Measurements from ENCODE around the gene DNAH9. TPM values are rescaled to one million over a fixed set of nuclear protein-coding genes. Genes with fewer than 3 reads are reported as not detected.

DNAH9 gene
- total RNA-seq, 1 donor from 2014 or later, result 0.96 TPM

DNA sequence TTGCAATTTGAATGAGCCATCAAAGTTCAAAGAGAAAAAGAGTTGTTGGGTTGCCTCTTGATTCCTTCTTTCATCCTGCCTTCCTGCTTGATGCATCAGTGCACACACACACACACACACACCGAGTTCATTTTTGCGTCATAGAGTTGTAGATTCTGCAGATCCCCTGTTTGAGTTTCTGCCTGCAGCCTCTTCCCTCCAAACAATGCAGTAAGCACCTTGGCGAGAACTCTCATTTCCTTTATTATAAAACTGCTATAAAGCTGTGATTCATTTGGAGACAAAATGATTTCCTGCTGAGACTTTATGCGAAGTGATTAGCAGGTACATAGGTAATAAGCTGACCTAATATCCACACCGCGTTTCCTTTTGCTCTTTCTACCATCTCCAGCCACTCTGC, 26.7 kb downstream of the DNAH9 start:
- Mint-ChIP-seq H3K9me3 (no peaks in the 10 kb centered on the region), H3K27me3 (ENCODE audit: low read depth) (peaks cover 52% of the 10 kb centered on the region)
- TF ChIP-seq, protein P1, sequence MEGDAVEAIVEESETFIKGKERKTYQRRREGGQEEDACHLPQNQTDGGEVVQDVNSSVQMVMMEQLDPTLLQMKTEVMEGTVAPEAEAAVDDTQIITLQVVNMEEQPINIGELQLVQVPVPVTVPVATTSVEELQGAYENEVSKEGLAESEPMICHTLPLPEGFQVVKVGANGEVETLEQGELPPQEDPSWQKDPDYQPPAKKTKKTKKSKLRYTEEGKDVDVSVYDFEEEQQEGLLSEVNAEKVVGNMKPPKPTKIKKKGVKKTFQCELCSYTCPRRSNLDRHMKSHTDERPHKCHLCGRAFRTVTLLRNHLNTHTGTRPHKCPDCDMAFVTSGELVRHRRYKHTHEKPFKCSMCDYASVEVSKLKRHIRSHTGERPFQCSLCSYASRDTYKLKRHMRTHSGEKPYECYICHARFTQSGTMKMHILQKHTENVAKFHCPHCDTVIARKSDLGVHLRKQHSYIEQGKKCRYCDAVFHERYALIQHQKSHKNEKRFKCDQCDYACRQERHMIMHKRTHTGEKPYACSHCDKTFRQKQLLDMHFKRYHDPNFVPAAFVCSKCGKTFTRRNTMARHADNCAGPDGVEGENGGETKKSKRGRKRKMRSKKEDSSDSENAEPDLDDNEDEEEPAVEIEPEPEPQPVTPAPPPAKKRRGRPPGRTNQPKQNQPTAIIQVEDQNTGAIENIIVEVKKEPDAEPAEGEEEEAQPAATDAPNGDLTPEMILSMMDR (IDR thresholded peaks at IDR 0.05; ENCODE audit: unreplicated experiment), result no peak

DNA sequence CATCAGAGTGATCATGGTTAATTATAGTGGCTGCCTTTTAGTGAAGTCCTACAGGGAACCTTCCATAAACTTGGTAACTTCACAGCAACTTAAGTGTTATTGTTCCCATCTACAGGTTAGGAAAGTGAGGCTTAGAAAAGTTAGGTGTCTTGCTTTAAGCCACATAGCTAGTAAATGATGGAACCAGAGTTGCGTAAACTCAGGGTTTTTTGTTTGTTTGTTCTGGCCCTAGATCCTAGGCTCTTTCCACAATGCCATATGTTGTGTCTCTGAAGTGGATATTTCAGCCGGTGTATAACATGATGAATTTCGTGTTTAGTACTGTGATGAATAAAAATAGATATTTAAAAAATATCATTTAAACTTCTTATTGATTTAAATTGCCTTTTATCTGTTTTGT, 27.6 kb downstream of the DNAH9 start:
- no peak for DNase-seq (ENCODE audit: low spot score in 2 of 2, unreplicated experiment in 2 of 2)
- no peaks in the 10 kb centered on the region for H3K9me3 Mint-ChIP-seq
- H3K4me1 Mint-ChIP-seq, result no peaks in the 10 kb centered on the region
- H3K36me3 Mint-ChIP-seq, result no peaks in the 10 kb centered on the region
- H3K4me3 Mint-ChIP-seq, result no peak overlapping the region
- H3K27me3 Mint-ChIP-seq (ENCODE audit: low read depth), result peaks cover 50% of the 10 kb centered on the region
- H3K27ac Mint-ChIP-seq, result no peak overlapping the region
- TF ChIP-seq, protein P1 (IDR thresholded peaks at IDR 0.05; ENCODE audit: unreplicated experiment), result no peak

More for the DNA sequence above, 26.7 kb downstream of the DNAH9 start:
- no peaks in the 10 kb centered on the region for H3K4me1 Mint-ChIP-seq
- no peak overlapping the region for H3K4me3 Mint-ChIP-seq
- no peaks in the 10 kb centered on the region for H3K36me3 Mint-ChIP-seq
- DNase-seq (ENCODE audit: low spot score in 2 of 2, unreplicated experiment in 2 of 2), result no peak
- no peak overlapping the region for H3K27ac Mint-ChIP-seq

DNA sequence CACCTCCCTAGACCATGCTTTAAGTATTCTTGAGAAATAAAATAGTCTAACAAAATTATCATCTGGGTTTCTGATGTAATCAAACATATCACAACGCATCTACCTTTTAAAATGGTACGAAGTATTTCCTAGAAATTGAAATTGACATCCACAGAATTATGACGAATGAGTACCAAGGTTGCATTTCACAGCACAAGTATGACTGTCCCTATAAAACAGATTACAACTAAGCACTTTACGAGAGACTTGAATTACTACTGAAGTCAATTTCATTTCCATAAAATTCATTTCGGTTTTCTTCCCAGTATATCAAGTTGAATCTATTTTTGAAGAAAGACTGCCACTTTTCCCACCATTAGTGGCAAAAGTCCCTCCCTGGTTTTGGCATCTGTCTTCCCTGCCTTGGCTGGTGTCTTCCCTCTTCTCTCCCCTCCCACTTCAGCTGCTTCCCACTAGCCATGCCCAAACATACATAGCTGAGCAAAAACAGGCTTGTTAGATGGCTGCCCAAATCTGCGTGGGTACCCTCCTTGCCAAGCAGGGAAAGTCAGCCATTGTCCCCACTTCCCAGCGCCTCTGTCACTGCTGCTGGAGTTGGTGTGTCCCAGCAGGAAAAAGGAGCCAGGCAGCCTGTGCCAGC, 29.2 kb downstream of the DNAH9 start:
- no peak for DNase-seq (ENCODE audit: low spot score in 2 of 2, unreplicated experiment in 2 of 2)
- no peak overlapping the region for H3K27ac Mint-ChIP-seq
- peaks cover 53% of the 10 kb centered on the region for H3K27me3 Mint-ChIP-seq (ENCODE audit: low read depth)
- no peaks in the 10 kb centered on the region for H3K36me3 Mint-ChIP-seq
- H3K4me1 Mint-ChIP-seq, result no peaks in the 10 kb centered on the region
- H3K9me3 Mint-ChIP-seq, result no peaks in the 10 kb centered on the region
- no peak overlapping the region for H3K4me3 Mint-ChIP-seq
- TF ChIP-seq, protein P1 (IDR thresholded peaks at IDR 0.05; ENCODE audit: unreplicated experiment), result no peak

DNA sequence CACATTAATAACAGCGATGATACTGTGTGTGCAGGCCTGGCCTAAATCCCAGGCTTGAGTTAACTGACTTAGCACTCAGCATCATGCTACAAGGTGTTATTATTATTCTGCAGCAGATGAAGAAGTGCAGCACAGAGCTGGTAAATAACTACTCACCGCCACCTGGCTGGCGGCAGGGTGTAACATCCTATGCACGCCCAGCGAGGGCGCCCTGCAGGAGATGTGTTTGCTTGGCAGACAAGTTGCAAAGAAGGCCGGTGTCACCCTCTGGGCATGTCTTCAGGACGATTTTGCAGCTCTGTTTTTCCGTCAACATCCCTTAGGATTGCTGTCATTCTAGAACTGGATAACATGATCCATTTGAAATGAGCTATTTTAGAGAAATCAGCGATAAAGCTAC, 30.1 kb downstream of the DNAH9 start:
- no peak overlapping the region for H3K27ac Mint-ChIP-seq

DNA sequence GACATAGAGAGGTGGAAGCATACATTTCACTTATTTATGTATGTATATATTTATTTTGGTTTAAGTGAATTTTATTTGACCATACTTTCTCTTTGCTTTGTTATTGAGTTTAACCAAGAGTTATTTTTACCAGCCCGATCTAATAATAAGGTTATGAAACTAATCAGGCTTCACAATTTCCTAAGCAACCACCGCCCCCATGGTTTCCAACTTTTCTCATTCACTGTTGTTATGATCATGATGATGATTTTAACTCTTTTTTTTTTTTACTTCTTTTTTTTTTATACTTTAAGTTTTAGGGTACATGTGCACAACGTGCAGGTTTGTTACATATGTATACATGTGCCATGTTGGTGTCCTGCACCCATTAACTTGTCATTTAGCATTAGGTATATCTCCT, 30.6 kb downstream of the DNAH9 start:
- no peak for DNase-seq (ENCODE audit: low spot score in 2 of 2, unreplicated experiment in 2 of 2)
- Mint-ChIP-seq H3K27ac (no peak overlapping the region), H3K4me3 (no peak overlapping the region), H3K9me3 (no peaks in the 10 kb centered on the region), H3K4me1 (no peaks in the 10 kb centered on the region), H3K27me3 (ENCODE audit: low read depth) (peaks cover 46% of the 10 kb centered on the region), H3K36me3 (no peaks in the 10 kb centered on the region)
- TF ChIP-seq, protein P1 (IDR thresholded peaks at IDR 0.05; ENCODE audit: unreplicated experiment), result no peak

More for the DNA sequence above, 30.1 kb downstream of the DNAH9 start:
- TF ChIP-seq, protein P1 (IDR thresholded peaks at IDR 0.05; ENCODE audit: unreplicated experiment), result no peak
- H3K27me3 Mint-ChIP-seq (ENCODE audit: low read depth), result peaks cover 50% of the 10 kb centered on the region
- DNase-seq (ENCODE audit: low spot score in 2 of 2, unreplicated experiment in 2 of 2), result no peak
- no peaks in the 10 kb centered on the region for H3K9me3 Mint-ChIP-seq
- no peak overlapping the region for H3K4me3 Mint-ChIP-seq
- H3K36me3 Mint-ChIP-seq, result no peaks in the 10 kb centered on the region
- H3K4me1 Mint-ChIP-seq, result no peaks in the 10 kb centered on the region
